Inflammatory macrophage treated with lipopolysaccharide for 4 hours (primary cell): ENCODE results near the gene GGA2.
"Not testable (repeated sequence)": the region's sequence is repeated elsewhere in the genome, so short reads cannot be mapped to it uniquely, and the experiment has no call there.

Source experiments
- DNase-seq: peaks from one replicate; pipeline ENCODE4 v3.0.0-alpha.2; 2020

GGA2 gene

DNA sequence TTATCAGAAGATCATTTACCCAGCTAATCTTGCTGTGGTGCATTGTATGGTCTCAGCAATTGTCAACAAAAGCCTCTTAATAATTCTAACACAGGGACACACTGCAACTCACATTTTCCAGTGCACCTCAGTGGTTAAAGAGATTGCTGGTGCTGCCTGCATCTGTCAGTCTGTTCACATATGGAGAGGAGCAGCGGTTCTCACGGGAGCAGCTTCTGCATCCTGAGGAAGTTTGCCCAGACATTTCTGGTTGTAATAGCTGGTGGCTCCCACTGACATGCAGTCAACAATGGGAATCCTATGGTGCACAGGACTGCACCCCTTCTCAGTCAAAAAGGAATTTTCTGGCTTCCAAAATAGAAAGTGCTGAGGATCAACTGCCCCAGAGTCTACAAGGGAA lies 7.8 kb downstream of the GGA2 start:
- no peak for DNase-seq

DNA sequence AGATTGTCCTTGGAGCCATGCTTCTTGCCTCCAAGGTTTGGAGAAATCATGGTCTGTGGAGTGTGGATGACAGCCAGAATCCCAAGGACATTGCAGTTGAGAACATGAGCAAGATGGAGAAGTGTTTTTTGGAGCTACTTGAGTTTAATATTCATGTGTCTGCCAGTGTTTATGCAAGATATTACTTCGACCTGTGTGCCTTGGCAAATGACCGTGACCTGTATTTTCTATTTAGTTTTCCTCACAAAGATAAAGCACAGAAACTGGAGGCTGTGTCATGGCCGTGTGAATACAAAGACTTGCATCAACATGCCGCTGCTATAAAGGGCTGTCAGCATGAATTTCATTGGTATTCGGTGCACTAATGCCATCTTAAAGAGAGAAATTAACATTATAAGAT lies 9.0 kb downstream of the GGA2 start:
- DNase-seq: no peak

DNA sequence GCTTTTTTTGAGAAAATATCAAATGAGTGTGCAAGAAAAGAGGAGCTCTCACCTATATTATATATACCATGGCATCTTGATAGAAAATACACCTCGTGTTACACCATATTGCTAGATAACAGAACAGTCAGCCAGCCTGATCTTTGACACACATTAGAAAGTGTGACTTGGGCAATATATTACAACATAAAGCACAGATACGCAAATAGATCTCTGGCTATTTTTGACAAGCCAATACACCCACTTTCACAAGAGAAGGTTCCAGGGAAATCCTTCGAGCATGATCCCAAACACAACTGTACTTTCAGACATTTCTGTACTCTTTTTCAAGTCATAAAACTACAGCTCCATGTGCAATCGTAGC lies 9.4 kb downstream of the GGA2 start:
- DNase-seq: peak; percentile 84

DNA sequence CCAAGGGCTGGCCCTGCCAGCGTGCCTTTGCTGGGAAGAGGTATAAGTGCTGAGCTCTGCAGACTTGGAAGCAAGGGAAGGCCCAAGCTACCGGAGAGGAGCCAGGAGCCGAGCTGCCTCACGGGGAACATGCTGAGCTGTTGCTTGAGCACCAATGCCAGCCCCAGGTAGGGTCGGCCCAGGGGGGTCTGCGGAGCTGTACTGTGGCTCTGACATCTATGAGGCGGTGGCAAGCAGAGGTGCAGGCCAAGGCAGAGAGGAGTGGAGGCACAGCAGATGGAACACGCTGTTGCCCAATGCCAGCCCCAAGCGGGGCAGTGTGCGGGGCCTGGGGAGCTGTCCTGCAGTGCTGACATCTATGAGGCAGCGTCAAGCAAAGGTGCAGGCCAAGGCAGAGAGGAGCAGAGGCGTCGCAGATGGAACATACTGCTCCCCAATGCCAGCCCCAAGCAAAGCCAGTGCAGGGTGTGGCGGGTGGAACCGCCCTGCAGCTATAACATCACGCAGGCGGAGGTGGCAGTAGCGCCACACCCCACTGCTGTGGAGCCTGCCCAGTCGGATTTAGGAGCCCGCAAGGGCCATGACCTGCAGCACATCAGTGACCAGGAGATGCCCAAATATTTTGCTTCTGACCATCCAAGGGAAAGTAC lies 10.0 kb downstream of the GGA2 start:
- DNase-seq: no peak

DNA sequence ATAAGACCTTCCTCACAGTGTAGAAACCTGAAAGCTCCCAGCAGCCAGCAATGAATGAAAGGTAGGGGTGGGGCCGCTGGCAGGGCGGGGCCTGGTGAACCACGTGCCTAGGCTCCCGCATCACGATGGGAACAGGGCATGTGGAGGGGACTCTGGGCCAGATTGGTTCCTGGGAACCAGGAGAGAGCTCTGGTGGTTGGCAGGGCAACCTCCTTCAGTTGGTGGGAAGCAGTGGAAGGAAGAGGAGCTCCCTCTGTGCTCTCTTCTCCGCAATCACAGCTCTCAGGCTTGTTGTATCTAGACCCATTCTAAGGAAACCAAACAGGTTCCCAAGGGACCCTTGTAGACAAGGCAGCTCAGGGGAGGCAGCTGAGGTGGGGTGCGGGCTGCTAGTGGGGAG lies 10.5 kb downstream of the GGA2 start:
- DNase-seq: no peak

DNA sequence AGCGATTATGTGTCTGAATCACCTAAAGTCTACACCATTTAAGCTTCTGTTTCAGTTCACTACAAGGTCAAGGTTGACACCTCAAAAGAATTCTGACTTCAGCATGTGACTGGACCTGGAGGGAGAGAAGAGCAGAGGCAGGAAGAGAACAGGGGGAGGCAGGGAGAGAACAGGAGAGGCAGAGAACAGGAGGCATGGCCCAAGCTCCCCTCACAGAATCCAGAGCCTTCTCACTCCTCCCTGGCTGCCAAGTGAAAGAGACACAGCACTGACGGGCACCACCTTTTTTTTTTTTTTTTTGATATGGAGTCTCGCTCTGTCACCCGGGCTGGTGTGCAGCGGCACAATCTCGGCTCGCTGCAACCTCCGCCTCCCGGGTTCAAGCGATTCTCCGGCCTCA lies 11.4 kb downstream of the GGA2 start:
- no peak for DNase-seq

DNA sequence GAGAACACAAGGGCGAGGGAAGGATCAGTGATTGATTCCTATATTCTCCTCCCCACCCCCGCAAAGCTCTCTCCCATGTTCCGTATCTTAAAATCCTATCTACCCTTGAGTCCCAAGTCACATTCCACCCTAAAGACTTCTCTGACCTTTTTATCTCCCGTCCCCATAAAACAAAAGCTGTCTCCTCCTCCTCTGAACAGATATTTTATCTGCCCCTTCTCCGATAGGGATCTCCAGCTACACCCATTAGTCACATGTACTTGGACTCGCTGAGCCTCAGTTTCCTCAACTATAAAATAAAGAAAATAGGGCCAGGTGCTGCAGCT lies 12.8 kb downstream of the GGA2 start:
- DNase-seq: no peak

DNA sequence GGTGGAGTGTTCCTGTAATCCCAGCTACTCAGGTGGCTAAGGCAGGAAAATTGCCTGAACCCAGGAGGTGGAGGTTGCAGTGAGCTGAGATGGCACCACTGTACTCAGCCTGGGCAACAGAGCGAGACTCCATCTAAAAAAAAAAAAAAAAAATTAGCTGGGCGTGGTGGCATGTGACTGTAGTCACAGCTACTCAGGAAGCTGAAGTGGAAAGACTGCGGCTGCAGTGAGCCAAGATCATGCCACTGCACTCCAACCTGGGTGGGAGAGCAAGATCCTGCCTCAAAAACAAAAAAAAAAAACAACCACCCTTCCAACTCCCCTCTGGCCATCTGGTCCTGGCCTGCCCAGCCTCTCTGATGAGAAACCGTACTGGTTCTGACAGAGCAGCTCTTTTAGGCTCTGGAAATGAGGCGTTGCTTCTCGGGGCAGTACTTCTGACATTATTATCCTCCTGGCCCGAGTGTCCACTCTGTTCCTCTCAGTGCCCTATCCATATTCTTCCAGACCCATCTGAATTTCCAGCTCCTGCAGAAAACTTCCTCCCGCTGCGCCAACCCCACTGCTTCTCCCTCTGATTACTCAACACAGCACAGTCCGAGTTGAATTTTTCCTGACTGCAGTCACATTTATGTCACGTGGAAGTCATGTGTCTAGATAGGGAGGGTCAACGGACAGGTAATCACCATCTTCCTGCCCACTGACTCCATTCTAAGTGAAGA lies 13.3 kb downstream of the GGA2 start:
- peak; percentile 27 for DNase-seq

DNA sequence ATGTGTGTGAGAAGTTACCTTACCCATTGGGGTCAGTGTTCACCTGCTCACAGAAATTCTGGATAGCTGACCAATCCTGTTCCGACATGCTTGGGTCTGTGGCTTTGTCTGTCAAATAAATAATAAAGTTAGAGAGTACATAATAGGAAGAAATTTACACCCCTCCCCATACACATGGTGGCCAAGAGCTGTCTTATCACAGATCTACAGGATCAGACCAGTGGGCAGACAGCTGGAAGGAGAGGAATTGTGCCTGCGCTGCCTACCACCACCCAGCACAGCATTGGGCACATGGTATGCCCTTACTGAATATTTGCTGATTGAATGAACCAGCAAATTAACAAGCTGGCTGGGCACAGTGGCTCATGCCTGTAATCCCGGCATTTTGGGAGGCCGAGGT lies 14.6 kb downstream of the GGA2 start:
- DNase-seq: no peak

DNA sequence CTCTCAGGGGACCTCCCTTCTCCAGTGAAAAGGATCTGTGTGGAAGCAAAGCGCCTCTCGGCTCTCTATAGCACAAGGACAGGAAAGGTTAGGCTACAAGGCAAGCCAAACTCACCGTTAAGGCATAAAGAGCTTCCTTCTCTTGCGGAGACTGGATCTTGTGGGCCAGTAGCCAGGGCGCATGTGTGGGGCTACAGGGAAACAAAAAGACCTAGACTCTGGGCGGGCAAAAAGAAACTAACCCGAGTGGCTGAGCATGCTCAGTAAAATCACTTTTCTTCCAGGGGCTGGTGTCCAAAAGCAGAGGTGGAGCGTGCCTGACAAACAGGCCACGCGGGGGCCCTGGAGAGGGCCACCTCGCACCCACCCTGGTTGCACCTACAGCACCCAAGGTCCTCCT lies 16.1 kb downstream of the GGA2 start:
- no peak for DNase-seq

DNA sequence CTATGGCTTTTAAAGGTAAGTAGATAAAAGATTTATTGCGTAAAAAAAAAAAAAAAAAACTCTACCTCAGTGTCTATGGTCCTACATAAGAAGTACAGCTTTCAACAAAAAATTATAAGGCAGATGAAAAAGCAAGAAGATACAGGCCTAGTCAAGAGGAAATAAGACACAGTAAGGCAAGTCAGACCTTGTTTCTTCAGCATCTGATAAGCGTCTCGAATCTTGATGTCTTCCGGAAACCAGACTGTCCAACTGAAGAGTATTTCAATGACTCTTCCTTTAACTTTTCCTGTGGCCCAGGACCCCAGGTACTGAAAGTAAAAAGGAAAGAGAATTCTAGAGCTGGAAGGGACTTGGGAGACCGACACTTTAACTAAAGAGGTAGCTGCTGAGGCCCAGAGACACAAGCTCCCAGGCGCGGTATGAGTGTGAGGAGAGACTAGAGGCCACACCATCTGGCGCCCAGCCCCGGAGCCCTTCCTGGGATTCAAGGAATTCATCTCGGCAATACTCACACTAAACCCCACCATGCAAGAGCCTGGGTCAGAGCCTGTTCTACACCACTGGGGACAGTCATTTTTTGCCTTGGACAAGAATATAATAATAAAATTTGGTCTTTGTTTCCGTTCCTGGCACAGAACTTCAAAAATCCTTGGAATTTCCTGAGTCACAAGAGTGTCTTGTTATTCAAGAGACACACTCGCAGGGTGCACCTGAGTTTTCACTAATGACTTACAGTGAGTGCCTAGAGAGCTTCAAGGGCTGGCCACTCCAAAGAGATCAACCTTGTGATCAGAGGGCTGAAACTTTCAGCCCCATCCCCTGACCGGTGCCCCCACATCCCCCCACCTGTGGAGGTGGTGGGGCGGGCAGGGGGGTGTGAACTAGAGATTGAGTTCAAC lies 18.6 kb downstream of the GGA2 start:
- DNase-seq: no peak

DNA sequence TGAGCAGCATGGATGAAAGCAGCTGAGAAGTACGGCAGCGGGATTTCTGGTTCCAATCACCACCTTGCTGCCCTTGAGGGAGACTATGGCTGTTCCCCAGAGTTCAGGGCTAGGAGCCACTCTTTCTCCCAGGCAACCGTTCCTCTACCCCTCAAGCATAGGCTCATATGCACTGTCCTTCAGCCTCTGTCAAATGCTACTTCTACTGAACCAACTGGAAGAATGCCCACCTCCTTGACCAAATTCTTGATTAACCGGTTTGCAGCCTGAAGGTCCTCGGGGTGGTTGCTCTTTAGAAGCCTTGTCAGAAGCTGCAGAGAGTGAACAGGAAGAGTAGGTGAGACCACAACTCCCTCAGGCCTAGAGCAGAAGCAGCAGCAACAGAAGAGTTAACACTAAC lies 23.8 kb downstream of the GGA2 start:
- no peak for DNase-seq

DNA sequence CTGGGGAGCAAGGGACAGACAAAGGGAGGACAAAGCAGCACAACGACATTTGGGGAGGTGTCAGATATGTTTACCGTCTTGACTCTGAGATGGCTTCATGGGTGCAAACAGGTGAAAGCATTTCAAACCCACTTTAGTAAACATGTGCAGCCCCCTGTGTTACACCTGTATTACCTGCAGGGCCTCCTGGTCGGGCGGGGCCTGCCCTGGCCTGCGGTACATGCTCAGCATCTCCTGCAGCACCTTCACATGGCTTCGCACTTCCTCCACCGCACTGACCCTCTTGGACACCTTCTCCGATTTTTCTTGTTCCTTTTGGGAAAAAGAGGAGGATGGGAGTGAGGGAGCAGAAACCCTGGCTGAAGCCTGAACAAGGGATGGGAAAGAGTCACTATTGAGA lies 24.5 kb downstream of the GGA2 start:
- DNase-seq: no peak

DNA sequence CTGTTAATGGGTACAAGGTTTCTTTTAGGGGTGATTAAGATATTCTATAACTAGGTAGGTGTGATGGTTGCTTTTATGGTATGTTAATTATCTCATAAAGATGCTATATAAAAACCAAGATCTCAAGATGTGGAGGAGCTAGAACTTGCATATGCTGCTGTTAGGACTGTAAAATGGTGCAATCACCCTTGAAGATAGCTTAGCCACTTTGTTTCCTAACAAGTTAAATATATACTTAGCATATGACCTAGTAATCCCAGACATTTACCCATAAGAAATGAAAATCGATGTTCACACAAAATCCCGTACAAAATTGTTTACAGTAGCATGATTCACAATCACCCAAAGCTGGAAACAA lies 25.1 kb downstream of the GGA2 start:
- no peak for DNase-seq

DNA sequence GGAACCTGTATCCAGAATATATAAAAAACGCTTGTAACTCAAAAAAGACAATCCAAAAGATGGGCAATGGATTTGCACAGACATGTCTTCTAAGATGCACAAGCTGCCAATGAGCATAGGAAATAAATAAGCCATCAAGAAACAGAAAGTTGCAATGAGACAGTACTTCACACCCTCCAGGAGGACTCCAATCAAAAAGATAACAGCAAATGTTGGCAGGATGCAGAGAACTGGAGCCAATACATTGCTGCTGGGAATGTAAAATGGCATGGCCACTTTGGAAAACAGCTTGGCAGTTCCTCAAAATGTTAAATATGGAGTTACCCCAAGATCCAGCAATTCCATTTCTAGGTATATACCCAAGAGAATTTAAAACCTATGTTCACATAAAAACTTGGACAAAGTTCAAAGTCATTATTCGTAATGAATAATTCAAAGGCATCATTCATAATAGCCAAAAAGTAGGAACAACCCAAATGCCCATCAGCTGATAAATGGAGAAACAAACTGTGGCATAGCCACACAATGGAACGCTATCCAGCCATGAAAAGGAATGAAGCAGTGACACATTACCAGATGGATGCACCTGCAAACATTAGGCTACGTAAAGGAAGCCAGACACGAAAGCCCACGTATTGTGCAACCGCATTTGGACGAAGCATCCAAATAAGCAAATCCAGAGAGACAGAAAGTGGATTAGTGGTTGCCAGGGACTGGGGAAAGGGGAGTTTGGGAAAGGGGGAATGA lies 25.6 kb downstream of the GGA2 start:
- no peak for DNase-seq

DNA sequence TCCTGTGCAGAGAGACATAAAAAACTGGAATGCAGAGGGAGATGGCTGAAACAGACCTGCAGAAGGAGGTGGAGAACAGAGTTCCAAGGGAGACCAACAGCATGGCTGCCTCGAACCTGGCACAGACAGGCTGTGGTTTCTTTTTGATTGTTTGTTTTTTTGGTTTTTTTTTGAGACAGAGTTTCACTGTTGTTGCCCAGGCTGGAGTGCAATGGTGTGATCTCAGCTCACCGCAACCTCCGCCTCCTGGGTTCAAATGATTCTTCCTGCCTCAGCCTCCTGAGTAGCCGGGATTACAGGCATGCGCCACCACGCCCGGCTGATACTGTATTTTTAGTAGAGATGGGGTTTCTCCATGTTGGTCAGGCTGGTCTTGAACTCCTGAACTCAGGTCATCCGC lies 26.8 kb downstream of the GGA2 start:
- not testable (repeated sequence) for DNase-seq

DNA sequence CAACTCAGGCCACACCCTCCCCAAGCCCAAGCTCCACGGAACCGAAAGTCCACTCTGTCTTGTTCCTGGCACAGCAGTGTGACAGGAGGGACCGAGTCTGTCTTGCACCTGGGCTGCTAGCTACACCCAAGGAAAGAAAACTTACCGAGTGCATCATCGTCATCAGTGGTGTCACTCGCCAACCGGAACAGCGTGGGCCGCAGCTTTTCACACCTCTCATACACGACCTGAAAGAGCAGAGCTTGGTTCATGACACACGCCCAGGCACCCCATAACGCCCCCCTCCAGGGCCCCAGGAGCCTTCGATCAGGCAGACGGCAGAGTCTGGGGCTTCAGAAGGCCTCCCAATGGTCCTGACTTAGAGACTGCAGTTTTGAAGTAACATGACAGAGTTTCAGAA lies 27.5 kb downstream of the GGA2 start:
- DNase-seq: no peak

DNA sequence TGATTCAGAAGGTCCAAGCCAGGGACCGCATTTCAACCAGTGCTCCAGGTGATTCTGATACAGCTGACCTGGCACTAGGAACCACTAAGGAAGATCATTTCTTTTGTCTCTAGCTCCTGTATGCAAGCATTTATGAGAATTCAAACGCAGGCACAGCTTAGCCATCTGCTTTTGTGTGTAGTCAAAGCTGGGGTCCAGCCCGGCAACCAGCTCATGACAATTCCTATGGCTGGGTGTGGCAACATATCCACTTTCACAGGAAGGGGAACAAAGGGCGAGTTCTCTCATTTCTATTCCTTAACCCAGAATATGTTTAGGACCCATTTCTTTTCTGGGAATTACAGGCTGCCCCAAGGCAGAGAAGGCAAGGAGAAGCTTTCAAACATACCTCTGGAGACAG lies 30.0 kb downstream of the GGA2 start:
- DNase-seq: no peak

DNA sequence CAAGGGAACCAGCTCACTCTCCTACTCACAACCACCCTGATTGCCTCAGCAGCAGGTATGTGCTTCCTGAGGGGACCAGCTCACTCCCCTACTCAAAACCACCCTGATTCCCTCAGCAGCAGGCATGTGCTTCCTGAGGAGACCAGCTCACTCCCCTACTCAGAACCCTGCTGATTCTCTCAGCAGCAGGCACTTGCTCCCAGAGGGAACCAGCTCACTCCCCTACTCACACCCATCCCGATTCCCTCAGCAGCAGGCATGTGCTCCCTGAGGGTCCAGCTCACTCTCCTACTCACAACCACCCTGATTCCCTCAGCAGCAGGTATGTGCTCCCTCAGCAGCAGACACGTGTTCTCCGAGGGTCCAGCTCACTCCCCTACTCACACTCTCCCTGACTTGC lies 31.2 kb downstream of the GGA2 start:
- DNase-seq: no peak

DNA sequence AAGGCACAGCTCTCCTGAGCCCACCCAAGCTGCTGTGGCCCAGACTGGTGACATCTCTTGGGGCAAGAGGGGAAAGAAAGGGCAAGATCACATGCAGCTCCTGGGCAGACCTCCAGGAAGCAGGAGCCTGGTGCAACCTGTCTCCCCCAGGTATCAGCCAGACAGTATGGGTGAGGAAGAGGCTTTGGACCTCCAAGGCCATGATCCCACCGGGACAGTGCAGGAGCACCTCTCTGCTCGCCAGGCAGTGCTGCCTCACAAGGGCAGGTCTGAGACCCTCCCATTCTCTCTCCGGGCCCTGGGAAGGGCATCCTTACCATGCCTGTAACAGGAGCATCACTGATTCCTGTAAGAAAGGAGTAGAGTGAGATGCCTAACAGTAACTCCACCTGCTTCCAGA lies 31.7 kb downstream of the GGA2 start:
- DNase-seq: no peak

DNA sequence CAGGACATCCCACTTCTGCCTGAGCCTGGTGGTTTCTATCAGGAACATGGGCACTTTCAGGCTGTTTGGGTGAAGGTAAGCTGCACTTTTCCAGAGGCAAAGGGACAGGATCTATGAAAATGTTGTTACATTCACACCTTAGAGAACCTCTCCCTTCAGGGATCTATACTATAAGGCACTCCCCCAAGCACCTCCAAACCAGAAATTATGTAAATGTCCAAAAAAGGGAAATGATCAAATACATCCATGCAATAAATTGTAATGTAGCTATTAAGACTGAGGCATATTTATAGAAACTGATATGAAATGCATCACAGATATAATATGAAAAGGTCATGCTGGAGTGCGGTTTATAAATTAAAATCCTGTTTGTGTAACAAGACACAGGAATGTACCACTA lies 34.0 kb downstream of the GGA2 start:
- no peak for DNase-seq

DNA sequence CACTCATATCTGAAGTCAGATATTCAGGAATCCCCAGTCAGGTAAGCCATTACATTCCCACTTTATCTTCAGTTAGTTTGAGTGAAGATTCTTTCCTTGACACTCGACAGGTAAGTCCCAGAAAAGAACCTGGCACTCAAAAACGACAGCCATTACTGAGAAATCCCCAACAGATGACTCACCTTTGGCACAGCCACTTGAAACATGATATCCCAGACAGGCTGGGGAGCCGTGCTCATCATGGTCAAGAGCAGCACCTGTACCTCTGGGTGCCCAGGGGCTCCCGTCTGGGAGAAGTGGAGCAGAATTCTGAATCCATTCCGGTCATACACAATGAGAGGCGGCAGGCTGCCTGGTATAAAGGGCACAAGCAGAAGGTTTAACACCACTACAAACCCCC lies 40.5 kb downstream of the GGA2 start:
- no peak for DNase-seq

DNA sequence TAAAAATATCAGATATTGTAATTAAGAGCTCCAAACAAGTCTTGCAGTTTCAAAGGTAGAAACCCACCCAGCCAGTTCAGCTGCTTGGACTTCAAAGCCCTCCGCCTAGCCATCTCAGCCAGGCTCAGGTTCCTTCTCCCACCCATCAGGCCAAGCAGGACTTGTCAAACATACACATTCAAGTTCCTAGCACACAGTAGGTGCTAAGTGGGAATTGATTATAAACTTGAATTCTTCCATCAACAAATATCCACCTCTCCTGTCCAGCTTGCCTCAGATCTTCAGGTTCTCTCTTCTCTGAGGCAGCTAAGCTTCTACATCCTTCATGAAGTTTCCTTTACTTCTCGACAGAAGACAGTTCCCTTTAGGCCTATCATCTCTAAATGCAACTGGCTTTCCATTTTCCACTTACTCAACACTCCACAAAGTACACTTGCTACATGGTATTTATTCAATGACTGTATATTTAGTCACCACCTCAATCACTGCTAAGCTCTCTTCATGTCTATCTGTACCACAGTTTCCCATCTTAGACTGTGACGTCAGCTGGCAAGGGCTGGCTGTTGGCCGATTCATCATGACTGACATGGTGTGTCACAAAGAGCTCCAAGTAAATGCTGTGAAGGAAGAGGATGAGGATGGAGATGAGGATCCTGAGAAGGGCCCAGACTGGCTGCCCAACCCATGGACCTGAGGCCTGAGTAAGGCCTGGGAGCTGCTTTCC lies 44.0 kb downstream of the GGA2 start:
- DNase-seq: no peak
